Adrenal gland (tissue), 12 donors: ENCODE results near the gene POLR2B. TPM values are rescaled to one million over a fixed set of nuclear protein-coding genes. Genes with fewer than 3 reads are reported as not detected.

Experiments used
- DNase-seq, 7 donors: peaks; one replicate each; pipeline ENCODE4 v3.0.0-alpha.2; 2019 to 2020
- H3K27ac ChIP-seq, 5 donors: fragments of 200-600 bp; sonication (generic) in 4 of 5; 1 replicate in 3 of 5; 2 replicates in 2 of 5; pipeline versions ENCODE4 v1.5.1 to v1.8.0; 2016 to 2020; ENCODE audit warnings: mild to moderate bottlenecking in 1 of 5
- H3K27me3 ChIP-seq: fragments of 200-600 bp; 2 replicates; pipeline ENCODE4 v1.8.0; 2021
- H3K36me3 ChIP-seq, 2 donors: fragments of 200-600 bp; replicated peaks in 1 of 2; 1 replicate in 1 of 2; 2 replicates in 1 of 2; pipeline versions ENCODE4 v1.5.1 to v1.8.0; 2018 to 2022
- H3K4me1 ChIP-seq, 2 donors: fragments of 200-600 bp; replicated peaks in 1 of 2; 1 replicate in 1 of 2; 2 replicates in 1 of 2; pipeline versions ENCODE4 v1.5.1 to v1.8.0; 2018 to 2021
- H3K4me3 ChIP-seq, 4 donors: fragments of 200-600 bp; sonication (generic) in 3 of 4; one replicate each; pipeline ENCODE4 v1.5.1; 2016 to 2018
- H3K9me3 ChIP-seq, 3 donors: fragments of 200-600 bp; sonication (generic) in 1 of 3; replicated peaks in 1 of 3; 1 replicate in 2 of 3; 2 replicates in 1 of 3; pipeline versions ENCODE4 v1.5.1 to v1.8.0; 2016 to 2021
- POLR2A ChIP-seq, 2 donors: fragments of 450-650 bp; IDR thresholded peaks; one replicate each; pipeline ENCODE4 v1.6.1; 2017; ENCODE audit warnings: antibody characterized with exemption in 2 of 2, mild to moderate bottlenecking in 2 of 2, moderate library complexity in 1 of 2
- WGBS, 4 donors: extraction: QIAGEN DNeasy Blood & Tissue Kit in 2 of 4; methylation state at CpG; one replicate each; pipeline versions ENCODE4 v1.1.5 to v1.1.7; 2013 to 2017; 5-methylcytosine and 5-hydroxymethylcytosine counted together
- intact Hi-C, 2 donors: fragments of 100-400 bp; cut with DNase I; formaldehyde crosslinking; loops; one replicate each; pipeline versions ENCODE4 v1.14.1 to v1.15.0; 2022 to 2023
- polyA plus RNA-seq, 3 donors: library from polyadenylated mRNA; stranded (reverse); fragments of 200-250 nt in 2 of 3; fragments of 350-450 nt in 1 of 3; fragmentation: Illumina TruSeq in 1 of 3; extraction: RNeasy Lipid Tissue Mini Kit (QIAGEN cat#74804) in 1 of 3; gene quantifications; one replicate each; pipeline ENCODE4 v1.2.3, GENCODE V29; 2013 to 2014
- total RNA-seq, 9 donors: library from RNA; depleted of rRNA in 4 of 9; stranded (reverse); fragments of >200 nt in 4 of 9; fragments of 120-200 nt in 1 of 9; fragmentation: NEBNext Ultra II Directional in 1 of 9; extraction: Animal tissue kit (Norgen Biotek cat#: 25700) in 1 of 9; gene quantifications; one replicate each; pipeline versions ENCODE4 v1.1.0 to v1.2.4, GENCODE V29; 2013 to 2023
- TF ChIP-seq, protein P1 (sequence below), 6 experiments: fragments of 450-650 bp in 4 of 6; fragments of 200-600 bp in 2 of 6; sonication (generic) in 1 of 6; IDR thresholded peaks; 1 replicate in 5 of 6; 2 replicates in 1 of 6; pipeline versions ENCODE4 v1.5.1 to v1.8.0; 2016 to 2021; ENCODE audit warnings: antibody characterized with exemption in 6 of 6, mild to moderate bottlenecking in 2 of 6, moderate library complexity in 1 of 6
- donor health status: healthy with polysubstance abuse.
- donor health status: Bipolar disorder and iron deficiency.
- donor health status: DM: yes; HTN: yes; CAD: no.
- donor health status: DM: no; HTN: no; CAD: no.
- donor health status: DM: no; HTN: no; CAD: no.
- donor health status: DM: yes; HTN: yes; CAD: no.

The POLR2B gene
- total and polyA plus RNA-seq, 12 donors: 21.2 to 126 (median 74.2) TPM

DNA sequence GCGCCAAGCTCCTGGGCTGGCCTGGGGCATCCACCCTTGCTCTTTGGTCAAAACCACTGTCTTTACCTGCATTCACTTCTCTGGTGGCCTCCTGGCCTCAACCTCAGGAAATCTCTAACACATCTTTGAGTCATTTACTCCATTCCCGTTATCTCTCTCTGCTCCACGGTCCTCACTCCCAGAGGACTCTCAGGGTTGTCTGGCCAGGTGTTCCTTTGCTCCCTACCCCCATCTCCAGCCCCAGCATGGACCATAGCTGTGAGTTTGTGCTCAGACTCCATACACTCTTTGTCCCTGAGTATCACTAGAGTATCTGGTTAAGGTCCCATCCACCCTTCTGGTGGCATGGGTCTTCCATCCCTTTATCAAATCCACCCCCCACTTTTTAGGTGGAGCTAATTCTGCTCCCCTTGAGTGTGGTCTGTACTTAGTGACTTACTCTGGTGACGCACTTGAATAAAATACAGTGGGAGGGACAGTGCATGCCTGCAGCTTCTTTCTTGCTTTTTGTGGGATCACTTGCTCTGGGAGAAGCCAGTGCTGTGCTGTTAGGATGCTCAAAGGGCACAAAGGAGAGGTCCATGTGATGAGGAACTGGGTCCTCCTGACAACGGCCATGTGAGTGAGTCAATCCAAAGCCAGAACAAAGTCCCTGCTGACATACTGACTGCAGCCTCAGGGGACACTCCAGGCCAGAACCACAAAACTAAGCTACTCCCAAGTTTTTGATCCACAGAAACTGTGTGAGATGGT lies 87.2 kb downstream of the POLR2B start:
- Histone ChIP-seq H3K36me3 (no peaks in the 10 kb centered on the region), H3K9me3 (no peaks in the 10 kb centered on the region), H3K27me3 (no peaks in the 10 kb centered on the region), H3K4me1 (peaks cover 0 to 9% of the 10 kb centered on the region in 2 donors), H3K27ac (peak overlapping the region in 2 of 5 donors; percentile 64 to 77), H3K4me3 (no peak overlapping the region)
- intact Hi-C loops: no loop called here
- DNase-seq: no peak
- 69 to 74% (median 72%) methylated on average over 5 of the region's 5 CpGs for WGBS, 4 donors
- TF ChIP-seq, protein P1, sequence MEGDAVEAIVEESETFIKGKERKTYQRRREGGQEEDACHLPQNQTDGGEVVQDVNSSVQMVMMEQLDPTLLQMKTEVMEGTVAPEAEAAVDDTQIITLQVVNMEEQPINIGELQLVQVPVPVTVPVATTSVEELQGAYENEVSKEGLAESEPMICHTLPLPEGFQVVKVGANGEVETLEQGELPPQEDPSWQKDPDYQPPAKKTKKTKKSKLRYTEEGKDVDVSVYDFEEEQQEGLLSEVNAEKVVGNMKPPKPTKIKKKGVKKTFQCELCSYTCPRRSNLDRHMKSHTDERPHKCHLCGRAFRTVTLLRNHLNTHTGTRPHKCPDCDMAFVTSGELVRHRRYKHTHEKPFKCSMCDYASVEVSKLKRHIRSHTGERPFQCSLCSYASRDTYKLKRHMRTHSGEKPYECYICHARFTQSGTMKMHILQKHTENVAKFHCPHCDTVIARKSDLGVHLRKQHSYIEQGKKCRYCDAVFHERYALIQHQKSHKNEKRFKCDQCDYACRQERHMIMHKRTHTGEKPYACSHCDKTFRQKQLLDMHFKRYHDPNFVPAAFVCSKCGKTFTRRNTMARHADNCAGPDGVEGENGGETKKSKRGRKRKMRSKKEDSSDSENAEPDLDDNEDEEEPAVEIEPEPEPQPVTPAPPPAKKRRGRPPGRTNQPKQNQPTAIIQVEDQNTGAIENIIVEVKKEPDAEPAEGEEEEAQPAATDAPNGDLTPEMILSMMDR (IDR thresholded peaks at IDR 0.05): no peak
- no peak for TF ChIP-seq POLR2A (IDR thresholded peaks at IDR 0.05)

DNA sequence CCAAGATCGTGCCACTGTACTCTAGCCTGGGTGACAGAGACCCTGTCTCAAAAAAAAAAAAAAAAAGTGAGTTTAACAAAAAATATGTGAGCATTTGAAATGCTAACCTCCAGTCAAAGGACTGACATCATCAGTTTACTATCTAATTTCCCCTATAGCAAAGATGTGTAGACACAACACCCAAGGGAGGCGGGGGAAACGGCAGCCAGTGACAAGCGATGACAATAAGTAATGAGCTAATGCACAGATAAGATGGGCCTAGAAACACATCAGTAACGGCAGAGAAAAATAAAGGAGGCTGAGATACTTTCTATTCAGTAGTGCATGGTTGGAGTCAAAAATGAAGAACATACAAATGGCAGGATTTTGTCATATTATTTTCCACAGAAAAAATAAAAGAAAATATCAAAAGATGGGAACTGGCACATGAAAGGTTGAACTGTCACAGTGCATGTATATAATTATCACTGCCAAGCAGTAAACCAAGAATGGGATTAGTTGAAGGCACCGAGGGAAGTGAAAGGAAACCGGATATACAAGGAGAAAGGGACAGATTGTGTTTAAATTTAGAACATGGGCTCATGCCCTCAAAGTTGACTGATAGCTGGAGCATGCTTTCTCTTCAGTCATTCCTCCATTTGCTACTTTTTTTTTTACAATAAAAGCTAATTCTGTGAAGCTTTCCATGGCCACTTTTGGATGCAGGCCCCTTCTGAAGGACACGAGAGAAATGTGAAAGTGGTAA lies 89.7 kb downstream of the POLR2B start:
- intact Hi-C loops: no loop called here

DNA sequence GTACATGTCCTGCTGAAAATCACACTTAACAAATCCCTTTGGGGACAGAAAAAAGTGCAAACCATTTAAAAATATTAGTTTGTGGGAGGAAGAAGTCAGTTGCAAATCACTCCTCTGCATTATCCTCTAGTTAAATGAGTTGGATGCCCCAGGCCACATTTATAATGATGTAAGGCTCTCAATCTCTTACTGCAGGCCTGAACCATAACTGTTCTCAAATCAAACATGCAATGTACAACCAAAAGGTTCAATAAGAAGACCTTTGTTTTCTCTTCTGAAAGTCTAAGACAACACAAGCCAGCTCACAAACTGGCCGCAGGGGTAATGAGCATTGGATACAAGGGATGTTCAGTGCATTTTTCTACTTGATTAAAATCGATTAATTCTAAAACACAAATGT lies 91.8 kb downstream of the POLR2B start:
- TF ChIP-seq, protein P1 (IDR thresholded peaks at IDR 0.05): no peak
- TF ChIP-seq POLR2A (IDR thresholded peaks at IDR 0.05): no peak
- Histone ChIP-seq H3K27me3 (no peaks in the 10 kb centered on the region), H3K27ac (peak overlapping the region in 1 of 5 donors; percentile 51), H3K36me3 (no peaks in the 10 kb centered on the region), H3K9me3 (no peaks in the 10 kb centered on the region), H3K4me3 (no peak overlapping the region), H3K4me1 (peaks cover 0 to 9% of the 10 kb centered on the region in 2 donors)
- WGBS, 4 donors: 68 to 83% (median 77%) methylated on average over 2 of the region's 2 CpGs
- intact Hi-C loops: no loop called here
- no peak for DNase-seq

More for the DNA sequence above, 89.7 kb downstream of the POLR2B start:
- Histone ChIP-seq H3K27me3 (no peaks in the 10 kb centered on the region), H3K4me3 (no peak overlapping the region), H3K4me1 (peaks cover 0 to 10% of the 10 kb centered on the region in 2 donors), H3K27ac (peak overlapping the region in 1 of 5 donors; percentile 19), H3K36me3 (no peaks in the 10 kb centered on the region), H3K9me3 (no peaks in the 10 kb centered on the region)
- no peak for DNase-seq
- WGBS, 4 donors: 63 to 77% (median 69%) methylated on average over 8 of the region's 8 CpGs
- TF ChIP-seq, protein P1 (IDR thresholded peaks at IDR 0.05): no peak
- TF ChIP-seq POLR2A (IDR thresholded peaks at IDR 0.05): no peak

DNA sequence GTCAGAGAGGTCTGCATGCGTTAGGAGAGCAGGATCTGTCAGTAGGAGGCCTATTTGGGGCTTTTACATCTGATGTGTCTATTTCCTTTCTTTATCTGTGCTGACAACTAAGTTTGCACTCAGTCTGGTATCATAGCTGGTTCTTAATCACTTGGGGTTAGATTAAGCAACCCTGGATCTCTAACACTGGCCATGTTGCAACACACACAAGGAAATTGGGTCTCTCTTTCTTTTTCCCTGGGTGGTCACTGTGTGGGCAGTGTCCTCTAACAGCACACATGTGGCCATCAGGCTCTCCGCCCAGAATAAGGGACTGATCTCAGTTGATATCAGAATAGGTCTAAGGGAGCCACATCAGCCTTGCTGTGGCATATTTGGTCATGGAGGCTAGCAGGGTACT lies 92.6 kb downstream of the POLR2B start:
- peak overlapping the region in 2 of 5 donors; percentile 44 to 51 for H3K27ac ChIP-seq
- no peaks in the 10 kb centered on the region for H3K27me3 ChIP-seq
- H3K4me1 ChIP-seq: peaks cover 0 to 9% of the 10 kb centered on the region in 2 donors
- no peaks in the 10 kb centered on the region for H3K36me3 ChIP-seq
- TF ChIP-seq, protein P1 (IDR thresholded peaks at IDR 0.05): no peak
- TF ChIP-seq POLR2A (IDR thresholded peaks at IDR 0.05): no peak
- WGBS, 4 donors: 41 to 80% (median 64%) methylated on average over 1 to 2 of the region's 2 CpGs
- H3K4me3 ChIP-seq: no peak overlapping the region
- no peaks in the 10 kb centered on the region for H3K9me3 ChIP-seq
- DNase-seq: peak in 4 of 7 donors; percentile 15 to 70 (median 23)
- intact Hi-C loops: no loop called here
